OCI-M2 (cell line): Measurements from ENCODE around the gene DRC7.

Source experiments
- DNase-seq: peaks from one replicate; lab custom pipeline; 2025; ENCODE audit not compliant: unreplicated experiment; lab: John Stamatoyannopoulos, UW

Gene DRC7, protein sequence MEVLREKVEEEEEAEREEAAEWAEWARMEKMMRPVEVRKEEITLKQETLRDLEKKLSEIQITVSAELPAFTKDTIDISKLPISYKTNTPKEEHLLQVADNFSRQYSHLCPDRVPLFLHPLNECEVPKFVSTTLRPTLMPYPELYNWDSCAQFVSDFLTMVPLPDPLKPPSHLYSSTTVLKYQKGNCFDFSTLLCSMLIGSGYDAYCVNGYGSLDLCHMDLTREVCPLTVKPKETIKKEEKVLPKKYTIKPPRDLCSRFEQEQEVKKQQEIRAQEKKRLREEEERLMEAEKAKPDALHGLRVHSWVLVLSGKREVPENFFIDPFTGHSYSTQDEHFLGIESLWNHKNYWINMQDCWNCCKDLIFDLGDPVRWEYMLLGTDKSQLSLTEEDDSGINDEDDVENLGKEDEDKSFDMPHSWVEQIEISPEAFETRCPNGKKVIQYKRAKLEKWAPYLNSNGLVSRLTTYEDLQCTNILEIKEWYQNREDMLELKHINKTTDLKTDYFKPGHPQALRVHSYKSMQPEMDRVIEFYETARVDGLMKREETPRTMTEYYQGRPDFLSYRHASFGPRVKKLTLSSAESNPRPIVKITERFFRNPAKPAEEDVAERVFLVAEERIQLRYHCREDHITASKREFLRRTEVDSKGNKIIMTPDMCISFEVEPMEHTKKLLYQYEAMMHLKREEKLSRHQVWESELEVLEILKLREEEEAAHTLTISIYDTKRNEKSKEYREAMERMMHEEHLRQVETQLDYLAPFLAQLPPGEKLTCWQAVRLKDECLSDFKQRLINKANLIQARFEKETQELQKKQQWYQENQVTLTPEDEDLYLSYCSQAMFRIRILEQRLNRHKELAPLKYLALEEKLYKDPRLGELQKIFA

DNA sequence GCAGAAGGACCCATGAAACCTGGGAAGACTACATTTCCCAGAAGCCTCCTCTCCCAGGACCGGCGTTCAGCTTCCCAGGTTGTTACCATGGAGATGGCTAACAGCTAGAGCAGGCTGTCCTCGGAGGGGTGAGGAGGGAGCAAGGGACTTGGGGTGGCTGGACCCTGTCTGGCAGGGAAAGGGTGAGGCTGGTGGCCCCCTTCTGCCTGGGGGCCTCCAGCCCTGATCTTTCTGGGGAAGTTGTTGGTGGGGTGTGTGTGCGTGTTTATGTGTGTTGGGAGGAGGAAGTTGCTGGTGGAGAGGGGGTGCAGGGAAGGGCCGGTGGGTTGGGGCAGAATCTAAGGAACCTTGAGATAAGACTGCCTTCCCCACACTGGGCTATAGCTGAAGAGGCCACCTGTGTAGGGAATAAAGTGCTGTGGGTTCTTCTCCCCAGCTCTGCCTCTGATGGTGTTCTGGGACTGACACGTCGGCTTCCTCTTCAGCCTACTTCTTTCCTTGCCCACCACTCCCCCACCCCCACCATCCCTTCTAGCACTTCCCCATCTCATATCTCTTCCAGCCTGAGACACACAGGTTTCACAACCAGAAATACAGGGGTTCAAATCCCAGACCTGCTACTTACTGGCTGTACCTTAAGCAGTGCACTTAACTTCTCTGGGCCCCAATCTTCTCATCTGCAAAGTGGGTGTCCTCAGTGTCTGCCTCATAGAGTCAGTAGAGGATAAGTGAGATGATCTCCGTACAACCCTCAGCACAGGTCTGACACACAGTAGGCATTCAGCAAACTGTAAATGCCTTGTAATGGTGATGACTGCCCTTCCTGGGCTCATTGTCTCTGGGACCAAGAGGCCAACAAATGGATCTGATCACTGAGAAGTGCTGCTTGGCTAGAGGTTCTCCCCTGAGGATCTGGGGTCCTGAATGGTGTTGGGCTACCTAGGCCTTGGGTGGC, at the start of gene DRC7:
Gene DRC7 (plus strand): TSS at position 82 of the 955 bp plus-strand sequence. CDS start 3,144 bp downstream, outside the sequence.
- peak; percentile 50 for DNase-seq

DNA sequence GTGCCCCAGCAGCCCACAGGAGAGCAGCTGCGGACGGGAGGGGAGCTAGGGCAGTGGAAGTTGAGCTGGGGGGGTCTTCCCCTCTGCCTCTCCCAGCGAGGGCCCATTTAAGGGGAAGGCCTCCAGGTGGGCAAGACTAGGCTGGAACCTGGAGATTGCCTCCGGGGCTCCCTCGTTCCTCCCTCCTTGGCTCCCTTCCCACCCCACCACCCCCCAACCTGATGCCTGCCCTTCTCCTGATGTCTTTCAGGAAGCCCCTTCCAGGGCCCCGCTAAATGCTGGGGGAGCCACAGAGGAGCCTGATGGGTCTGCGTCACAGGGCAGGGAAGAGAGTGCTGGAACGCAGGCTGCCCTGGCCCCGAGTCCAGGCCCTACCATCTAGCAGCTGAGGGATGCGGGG, 49.4 kb upstream of the DRC7 start:
- DNase-seq = no peak

DNA sequence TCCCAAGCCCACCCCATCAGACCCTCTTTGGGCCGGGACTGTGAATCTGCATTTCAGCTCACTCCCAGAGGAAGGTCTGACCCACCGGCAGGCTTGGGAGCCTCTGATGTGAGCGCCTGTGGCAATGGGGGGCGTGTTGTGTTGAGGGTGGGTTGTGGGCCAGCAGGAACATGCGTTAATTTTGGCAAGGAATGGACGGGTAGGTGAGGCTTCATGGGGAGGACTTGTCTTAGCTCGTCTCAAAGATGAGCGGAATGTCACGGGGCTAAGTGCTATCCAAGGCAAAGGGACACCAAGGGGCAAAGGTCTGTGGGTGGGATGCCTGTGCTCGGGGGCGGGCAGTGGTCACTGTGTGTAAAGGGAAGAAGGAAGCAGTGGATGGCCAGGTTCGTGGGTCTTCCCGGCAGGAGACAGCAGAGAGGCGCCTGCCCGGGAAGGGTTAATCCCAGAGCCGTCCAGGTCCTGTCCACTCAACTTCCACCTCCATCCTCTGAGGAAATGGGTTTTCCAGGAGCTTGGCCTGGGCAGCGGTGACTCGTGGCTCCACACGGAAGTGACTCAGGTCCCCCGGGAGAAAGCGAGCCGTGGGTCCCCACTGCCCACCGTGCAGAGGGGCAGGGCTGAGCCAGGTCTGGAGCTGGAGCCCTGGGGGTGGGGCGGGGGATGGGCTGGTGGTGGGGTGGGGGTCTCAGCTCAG, 48.8 kb upstream of the DRC7 start:
- no peak for DNase-seq

DNA sequence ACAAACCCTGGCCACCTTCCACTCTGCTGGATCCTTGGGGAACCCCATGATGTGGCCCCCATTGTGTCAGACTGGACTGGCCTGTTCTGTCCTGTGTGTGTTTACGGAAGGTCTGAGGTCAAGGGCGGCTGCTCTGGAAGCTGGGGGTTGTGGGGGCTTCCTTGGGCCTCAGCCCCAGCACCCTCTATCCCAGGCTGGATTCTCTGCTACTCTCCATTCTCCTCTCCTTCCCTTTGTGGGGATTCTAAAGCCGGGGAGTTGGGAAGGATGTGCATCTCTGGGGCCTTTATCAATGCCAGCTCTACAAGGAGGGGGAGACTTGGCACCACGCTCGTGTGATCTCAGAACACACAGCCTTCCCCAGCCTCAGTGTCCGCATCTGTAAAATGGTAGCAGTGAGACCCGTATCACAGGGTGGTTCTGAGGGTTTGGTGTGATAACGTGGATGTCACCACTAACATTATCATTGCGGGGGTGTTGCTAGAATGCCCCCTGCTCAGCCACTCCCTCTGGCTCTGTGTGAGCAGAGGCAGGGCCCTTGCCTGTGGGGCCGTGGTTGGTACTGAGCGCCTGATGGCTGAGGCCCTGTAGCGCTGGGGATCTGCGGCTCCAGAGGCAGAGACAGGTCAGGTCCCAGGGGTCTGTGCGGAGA, 48.1 kb upstream of the DRC7 start:
- DNase-seq = no peak

DNA sequence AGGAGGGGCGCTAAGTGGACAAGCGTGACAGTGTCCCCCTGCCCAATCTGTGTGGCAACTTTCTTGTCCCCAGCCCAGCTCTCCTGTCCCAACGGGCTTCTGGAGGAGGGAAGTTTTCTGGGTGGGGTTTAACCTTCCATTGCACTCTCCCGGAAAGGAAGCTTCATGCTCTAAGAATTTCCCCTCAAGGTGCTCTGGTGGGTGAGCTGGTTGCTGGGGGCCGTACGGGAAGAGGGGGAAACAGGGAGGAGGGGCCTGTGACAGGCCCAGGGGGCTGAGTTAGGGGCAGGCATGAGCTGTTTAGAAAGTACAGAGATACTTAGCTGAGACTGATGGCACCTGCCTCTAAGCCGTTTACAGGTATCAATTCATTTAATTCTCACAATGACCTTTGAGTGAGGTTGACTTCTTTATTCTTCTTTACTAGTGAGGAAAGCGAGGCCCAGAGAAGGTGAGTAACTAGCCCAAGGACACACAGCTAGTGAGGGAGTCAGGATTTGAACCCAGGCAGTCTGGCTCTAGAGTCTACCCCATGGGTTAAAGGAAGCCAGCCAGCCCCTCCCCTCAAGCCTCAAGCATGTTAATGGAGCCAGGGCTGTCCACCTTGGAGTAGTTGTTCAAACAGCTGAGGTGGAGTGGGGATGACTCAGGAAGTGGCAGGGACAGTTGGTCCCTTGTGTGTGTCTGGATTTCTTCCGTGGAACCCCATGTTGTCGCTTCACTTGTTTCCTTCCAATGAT, 47.3 kb upstream of the DRC7 start:
- no peak for DNase-seq

DNA sequence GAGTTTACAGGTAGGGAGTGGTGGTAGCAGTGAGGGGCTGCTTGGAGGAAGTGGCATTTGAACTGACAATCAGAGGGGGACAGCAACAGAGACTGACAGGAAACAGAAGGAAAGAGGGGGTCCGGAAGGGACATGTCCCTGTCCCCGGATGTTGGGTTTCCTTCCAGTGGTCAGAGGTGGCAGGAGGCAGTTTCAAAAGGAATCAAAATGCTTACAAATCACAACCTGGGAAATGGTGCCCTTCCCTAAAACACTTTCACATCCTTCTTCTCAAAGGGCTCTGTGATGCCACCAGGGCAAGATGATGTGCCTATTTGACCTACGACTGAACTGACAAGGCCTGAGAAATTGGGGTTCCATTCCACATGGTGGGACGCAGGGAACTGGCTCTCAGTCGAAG, 46.5 kb upstream of the DRC7 start:
- DNase-seq = no peak

DNA sequence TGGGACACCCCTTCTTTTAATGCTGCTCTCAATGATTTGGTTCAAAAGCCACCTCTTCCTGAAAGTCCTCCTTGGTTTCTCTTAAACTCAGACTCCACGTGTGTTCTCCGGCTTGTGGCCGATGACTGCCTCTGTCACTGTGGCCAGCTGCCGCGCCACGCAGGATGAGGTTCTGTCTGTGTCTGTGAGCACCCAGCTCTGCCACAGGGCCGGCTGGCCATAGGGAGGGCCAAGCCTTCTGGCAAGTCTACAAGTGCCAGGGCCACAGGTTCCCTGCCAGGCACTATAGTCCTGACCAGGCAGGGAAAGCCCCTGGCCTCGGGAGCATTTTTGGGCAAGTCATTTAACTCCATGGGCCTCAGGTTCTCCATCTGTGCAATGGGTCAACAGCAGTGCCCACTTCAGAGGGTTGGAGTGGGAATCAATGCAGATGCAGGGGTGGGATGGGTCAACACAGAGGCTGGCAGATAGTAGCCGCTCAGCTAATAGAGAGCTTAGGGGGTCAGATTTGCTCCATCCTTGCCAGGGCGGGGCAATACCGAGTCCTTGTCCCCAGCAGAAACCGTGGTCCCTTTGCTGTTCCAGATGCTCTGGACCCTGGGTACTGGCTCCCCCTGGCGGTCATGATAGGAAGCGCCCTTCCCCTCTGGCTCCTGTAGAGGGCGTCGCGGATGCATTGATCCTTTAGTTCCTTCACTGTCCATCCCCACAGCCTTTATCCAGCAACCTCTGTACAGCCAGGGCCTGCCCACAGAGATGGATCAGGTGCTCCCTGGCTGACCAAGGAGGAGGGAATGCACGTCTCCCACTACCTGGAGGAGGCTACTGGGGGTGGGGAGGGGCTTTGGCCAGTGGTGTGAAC, 45.8 kb upstream of the DRC7 start:
- DNase-seq = peak; percentile 85

DNA sequence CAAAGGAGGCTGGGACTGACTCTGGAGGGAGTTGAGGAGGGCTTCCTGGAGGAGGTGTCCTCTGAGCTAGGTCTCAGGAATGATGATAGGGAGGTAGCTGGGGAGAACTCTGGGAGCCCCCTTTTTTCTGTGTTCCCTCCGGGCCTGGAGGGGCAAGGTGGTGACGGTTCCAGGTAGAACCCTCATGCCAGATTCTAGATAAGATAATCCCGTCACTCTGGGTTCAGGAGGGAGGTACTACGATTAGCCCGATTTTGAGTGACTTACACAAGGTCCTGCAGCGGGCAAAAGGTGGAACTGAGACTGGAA, 45.2 kb upstream of the DRC7 start:
- no peak for DNase-seq

DNA sequence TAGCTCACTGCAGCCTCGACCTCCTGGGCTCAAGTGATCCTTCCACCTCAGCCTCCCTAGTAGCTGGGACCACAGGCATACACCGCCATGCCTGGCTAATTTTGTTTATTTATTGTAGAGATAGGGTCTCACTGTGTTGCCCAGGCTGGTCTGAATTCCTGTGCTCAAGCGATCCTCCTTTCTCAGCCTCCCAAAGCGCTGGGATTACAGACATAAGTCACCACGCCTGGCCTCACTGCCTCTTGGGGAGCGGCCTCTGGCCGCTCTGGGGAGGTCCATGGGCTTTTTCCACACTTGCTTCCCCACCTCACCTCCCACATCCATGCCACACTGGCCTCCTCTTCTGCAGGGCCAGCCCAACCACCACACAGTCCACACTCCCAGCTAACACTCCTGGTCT, 44.8 kb upstream of the DRC7 start:
- DNase-seq = no peak

DNA sequence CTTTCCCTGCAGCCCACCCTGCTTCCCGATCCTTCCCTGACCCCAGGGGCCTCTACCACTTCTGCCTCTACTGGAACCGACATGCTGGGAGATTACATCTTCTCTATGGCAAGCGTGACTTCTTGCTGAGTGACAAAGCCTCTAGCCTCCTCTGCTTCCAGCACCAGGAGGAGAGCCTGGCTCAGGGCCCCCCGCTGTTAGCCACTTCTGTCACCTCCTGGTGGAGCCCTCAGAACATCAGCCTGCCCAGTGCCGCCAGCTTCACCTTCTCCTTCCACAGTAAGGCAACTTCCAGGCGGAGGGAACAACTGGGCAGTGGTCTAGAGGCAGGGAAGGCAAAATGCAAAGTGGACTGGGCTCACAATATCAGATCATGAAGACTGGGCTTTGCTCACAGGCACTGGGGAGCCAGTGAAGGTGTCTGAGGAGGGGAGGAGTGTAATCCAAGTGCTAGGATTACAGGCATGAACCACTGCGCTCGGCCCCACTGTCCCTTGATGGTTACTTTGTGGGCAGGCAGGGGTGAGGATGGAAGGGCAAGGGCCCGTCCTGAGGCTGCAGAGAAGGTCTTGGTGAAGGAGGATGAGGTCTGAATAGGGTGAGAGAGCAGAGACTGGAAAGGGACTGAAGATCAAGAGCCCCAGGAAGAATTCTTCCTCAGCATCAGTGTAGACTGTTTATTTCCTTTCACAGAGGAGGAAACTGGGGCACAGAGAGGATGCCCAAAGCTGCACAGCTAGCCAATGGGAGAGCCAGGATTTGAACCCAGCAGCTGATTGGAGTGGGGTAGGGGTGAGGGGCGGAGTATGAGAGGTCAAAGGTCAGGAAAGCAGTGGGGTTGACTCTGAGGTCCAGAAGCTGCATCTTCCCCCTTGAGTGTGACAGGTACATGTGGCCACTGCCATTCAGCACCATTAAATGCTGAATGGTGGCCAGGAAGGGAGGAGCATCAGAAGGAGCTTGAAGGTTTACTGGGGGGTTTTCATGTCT, 43.0 kb upstream of the DRC7 start:
- DNase-seq = no peak

DNA sequence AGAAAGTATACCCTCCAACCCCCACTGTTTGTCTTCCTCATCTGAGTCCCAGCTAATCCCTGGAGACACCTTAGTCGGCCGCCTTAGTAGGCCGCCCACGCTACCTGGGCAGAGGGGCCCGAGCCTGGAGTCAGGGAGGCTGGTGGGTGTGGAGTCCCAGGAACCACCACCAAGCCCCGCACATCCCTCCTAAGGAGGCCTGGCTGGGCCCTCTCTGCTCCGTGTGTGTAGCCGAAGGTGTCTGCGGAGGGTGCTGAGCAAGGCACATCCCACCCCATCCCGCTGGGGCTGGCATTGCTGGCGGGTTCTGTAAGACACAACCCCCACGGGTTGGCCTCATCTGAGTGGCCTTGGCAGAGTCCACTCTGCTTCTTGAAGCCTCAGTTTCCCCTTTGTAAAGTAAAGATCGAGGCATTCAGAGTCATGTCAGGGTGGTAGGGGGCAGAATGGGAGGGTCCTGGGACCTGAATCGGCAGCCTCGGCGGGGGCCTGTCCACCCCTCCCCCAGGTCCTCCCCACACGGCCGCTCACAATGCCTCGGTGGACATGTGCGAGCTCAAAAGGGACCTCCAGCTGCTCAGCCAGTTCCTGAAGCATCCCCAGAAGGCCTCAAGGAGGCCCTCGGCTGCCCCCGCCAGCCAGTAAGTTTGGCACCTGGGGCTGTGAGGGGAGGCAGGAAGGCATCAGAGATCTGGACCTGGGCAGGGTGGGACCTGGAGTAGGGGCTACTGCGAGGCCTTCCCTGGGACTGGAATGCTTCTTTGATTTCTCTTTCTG, 41.7 kb upstream of the DRC7 start:
- DNase-seq = no peak

DNA sequence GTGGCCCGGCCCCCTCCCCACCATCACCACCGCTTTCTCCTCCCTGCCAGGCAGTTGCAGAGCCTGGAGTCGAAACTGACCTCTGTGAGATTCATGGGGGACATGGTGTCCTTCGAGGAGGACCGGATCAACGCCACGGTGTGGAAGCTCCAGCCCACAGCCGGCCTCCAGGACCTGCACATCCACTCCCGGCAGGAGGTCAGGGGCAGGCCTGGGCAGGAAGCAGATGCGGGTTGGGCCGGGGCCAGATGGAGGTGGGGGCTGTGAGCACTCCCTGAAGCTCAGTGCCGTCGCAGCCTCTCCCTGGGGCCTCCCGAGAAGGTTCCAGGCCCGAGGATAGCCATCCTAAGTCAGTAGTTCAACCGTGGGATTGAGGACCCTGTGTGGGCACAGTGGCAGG, 40.7 kb upstream of the DRC7 start:
- no peak for DNase-seq

DNA sequence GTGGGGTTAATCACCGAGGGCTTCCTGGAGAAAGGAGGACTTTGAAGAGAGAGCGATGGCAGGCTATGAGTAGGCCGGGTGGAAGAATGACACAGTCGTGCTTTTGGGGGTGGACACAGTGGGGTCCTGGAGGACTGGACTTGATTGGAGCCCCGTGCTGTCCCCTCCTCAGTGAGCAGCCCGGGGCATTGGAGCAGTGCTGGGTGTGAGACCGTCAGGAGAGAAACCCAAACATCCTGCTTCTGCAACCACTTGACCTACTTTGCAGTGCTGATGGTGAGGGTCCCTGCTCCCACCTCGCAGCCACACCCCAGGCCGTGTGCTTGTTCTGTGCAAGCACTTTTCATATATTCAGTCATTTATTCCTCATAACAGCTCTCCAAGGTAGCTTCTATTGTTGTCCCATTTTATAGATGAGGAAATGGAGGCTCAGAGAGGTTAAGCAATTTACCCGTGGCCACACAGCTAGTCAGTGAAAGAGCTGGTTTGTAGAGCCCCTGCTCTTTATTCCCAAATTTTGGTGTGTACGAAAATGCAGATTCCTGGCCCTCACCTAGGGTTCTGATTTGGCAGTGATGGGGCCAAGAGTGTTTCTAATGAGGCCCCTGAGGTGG, 38.2 kb upstream of the DRC7 start:
- no peak for DNase-seq

DNA sequence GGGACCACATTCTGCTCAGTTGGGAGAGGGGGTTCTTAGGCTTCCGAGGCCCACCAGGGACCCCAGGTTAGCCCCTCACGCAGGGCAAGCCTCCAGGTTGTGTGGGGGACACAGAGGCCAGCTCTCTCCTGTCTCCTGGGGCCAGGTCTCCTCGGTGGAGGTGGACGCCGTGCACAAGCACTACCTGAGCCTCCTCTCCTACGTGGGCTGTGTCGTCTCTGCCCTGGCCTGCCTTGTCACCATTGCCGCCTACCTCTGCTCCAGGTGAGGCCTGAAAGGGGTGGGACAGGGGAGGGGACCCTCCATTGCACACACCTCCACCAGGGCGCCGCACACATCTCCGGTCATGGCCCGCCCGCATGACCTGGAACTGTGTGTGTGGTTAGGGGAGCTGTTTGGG, 37.4 kb upstream of the DRC7 start:
- DNase-seq = no peak

DNA sequence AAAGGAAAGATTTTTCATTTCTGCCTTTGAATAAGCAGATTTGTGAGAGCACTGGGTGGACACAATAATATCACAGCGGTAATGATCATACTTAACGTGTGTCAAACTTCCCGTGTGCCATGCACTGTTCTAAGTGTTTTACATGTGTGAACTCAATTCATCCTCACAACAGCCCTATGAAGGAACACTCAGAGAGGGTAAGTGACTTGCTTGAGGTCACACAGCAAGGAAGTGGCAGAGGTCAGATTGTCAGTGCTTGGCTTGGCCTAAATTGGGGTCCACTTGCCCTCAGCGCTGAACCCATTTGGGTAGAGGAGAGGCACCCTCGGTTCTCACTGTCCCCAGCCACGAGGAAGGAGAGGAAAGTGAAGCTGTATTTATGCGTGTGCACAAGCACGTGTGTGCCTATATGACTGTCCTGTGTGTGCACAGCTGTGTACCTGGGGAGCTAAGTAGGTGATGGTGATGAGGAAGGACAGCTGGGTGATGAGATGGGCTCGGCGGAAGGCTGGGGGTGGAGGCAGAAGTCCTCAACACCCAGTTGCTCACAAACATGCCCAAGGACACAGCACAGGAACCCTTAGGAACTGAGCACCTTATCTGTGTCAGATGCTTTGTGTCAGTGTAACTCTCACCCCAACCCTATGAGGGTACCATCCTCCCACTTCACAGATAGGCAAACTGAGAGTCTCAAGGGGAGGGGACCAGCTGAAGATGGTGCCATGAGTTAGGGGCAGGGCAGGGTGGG, 36.3 kb upstream of the DRC7 start:
- DNase-seq = no peak
